ENCODE measurements around the gene C6orf89.

DNA sequence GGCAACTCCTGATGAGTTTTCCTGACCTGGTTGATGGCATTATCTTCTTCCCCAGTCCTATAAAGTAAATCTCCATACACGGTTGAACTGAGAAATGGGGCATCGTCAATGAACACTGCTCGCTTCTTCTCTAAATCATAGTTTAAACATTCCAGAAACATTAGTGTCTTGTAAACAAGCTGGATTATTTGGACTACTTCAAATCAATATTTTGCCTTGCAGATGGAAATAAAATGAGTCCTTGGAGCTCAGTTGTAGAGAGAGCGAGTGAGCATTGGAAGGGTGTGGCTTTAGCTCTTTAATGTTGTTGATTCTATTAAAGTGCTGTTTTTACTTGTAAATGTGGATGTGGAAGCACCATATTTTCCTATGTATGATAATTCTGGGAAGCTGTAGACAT is 18.4 kb downstream of the C6orf89 start:
- TF ChIP-seq, protein P1, sequence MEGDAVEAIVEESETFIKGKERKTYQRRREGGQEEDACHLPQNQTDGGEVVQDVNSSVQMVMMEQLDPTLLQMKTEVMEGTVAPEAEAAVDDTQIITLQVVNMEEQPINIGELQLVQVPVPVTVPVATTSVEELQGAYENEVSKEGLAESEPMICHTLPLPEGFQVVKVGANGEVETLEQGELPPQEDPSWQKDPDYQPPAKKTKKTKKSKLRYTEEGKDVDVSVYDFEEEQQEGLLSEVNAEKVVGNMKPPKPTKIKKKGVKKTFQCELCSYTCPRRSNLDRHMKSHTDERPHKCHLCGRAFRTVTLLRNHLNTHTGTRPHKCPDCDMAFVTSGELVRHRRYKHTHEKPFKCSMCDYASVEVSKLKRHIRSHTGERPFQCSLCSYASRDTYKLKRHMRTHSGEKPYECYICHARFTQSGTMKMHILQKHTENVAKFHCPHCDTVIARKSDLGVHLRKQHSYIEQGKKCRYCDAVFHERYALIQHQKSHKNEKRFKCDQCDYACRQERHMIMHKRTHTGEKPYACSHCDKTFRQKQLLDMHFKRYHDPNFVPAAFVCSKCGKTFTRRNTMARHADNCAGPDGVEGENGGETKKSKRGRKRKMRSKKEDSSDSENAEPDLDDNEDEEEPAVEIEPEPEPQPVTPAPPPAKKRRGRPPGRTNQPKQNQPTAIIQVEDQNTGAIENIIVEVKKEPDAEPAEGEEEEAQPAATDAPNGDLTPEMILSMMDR (IDR thresholded peaks at IDR 0.05) = no peak
- no peak for TF ChIP-seq POLR2A (IDR thresholded peaks at IDR 0.05)

Measured in Peyer's patch (tissue), 4 donors.